ENCODE data around the gene CHDH. TPM values are rescaled to one million over a fixed set of nuclear protein-coding genes. Genes with fewer than 3 reads are reported as not detected.

Gene CHDH
- total RNA-seq, 2 donors from 2014 or later: 1.1 TPM

GRCh38 chr3:53813876-53814275 is 32.3 kb downstream of the CHDH start:
- ATAC-seq (replicated peaks): no peak
- Mint-ChIP-seq H3K9me3 (no peaks in the 10 kb centered on the region), H3K27me3 (no peaks in the 10 kb centered on the region), H3K36me3 (ENCODE audit: low read depth) (no peaks in the 10 kb centered on the region), H3K4me3 (no peak overlapping the region), H3K4me1 (no peaks in the 10 kb centered on the region), H3K27ac (no peak overlapping the region)

GRCh38 chr3:53813229-53813628 is 33.0 kb downstream of the CHDH start:
- H3K27me3 Mint-ChIP-seq: peaks cover 3% of the 10 kb centered on the region
- H3K27ac Mint-ChIP-seq: no peak overlapping the region
- H3K4me1 Mint-ChIP-seq: no peaks in the 10 kb centered on the region
- H3K36me3 Mint-ChIP-seq (ENCODE audit: low read depth): no peaks in the 10 kb centered on the region
- no peaks in the 10 kb centered on the region for H3K9me3 Mint-ChIP-seq
- ATAC-seq (replicated peaks): no peak
- H3K4me3 Mint-ChIP-seq: no peak overlapping the region

- peaks cover 7% of the 10 kb centered on the region for H3K27me3 Mint-ChIP-seq
- no peaks in the 10 kb centered on the region for H3K9me3 Mint-ChIP-seq
- H3K4me1 Mint-ChIP-seq: no peaks in the 10 kb centered on the region
- no peak overlapping the region for H3K27ac Mint-ChIP-seq
- no peak overlapping the region for H3K4me3 Mint-ChIP-seq
- ATAC-seq (replicated peaks): no peak
- no peaks in the 10 kb centered on the region for H3K36me3 Mint-ChIP-seq (ENCODE audit: low read depth)
Measured at GRCh38 chr3:53812434-53812833, 33.8 kb downstream of the CHDH start.

- no peaks in the 10 kb centered on the region for H3K9me3 Mint-ChIP-seq
- no peaks in the 10 kb centered on the region for H3K4me1 Mint-ChIP-seq
Measured at GRCh38 chr3:53811143-53811927, 34.9 kb downstream of the CHDH start.

GRCh38 chr3:53809764-53810400 is 36.3 kb downstream of the CHDH start:
- Mint-ChIP-seq H3K27ac (no peak overlapping the region), H3K4me1 (no peaks in the 10 kb centered on the region), H3K4me3 (no peak overlapping the region), H3K9me3 (no peaks in the 10 kb centered on the region), H3K27me3 (peaks cover 12% of the 10 kb centered on the region), H3K36me3 (ENCODE audit: low read depth) (no peaks in the 10 kb centered on the region)
- no peak for ATAC-seq (replicated peaks)

More at GRCh38 chr3:53811143-53811927, 34.9 kb downstream of the CHDH start:
- ATAC-seq (replicated peaks): no peak
- Mint-ChIP-seq H3K27ac (no peak overlapping the region), H3K4me3 (no peak overlapping the region), H3K36me3 (ENCODE audit: low read depth) (no peaks in the 10 kb centered on the region), H3K27me3 (peaks cover 12% of the 10 kb centered on the region)

- ATAC-seq (replicated peaks): no peak
- H3K4me3 Mint-ChIP-seq: no peak overlapping the region
- no peak overlapping the region for H3K27ac Mint-ChIP-seq
- H3K9me3 Mint-ChIP-seq: no peaks in the 10 kb centered on the region
- H3K27me3 Mint-ChIP-seq: peaks cover 12% of the 10 kb centered on the region
- H3K36me3 Mint-ChIP-seq (ENCODE audit: low read depth): no peaks in the 10 kb centered on the region
- H3K4me1 Mint-ChIP-seq: no peaks in the 10 kb centered on the region
Measured at GRCh38 chr3:53809267-53809666, 37.0 kb downstream of the CHDH start.

- no peaks in the 10 kb centered on the region for H3K36me3 Mint-ChIP-seq (ENCODE audit: low read depth)
- H3K4me3 Mint-ChIP-seq: no peak overlapping the region
- H3K4me1 Mint-ChIP-seq: no peaks in the 10 kb centered on the region
- H3K9me3 Mint-ChIP-seq: no peaks in the 10 kb centered on the region
- ATAC-seq (replicated peaks): no peak
- peaks cover 12% of the 10 kb centered on the region for H3K27me3 Mint-ChIP-seq
- H3K27ac Mint-ChIP-seq: no peak overlapping the region
Measured at GRCh38 chr3:53808496-53808895, 37.7 kb downstream of the CHDH start.

GRCh38 chr3:53807117-53807810 is 39.0 kb downstream of the CHDH start:
- H3K9me3 Mint-ChIP-seq: no peaks in the 10 kb centered on the region
- H3K27ac Mint-ChIP-seq: no peak overlapping the region
- peaks cover 12% of the 10 kb centered on the region for H3K27me3 Mint-ChIP-seq
- H3K4me1 Mint-ChIP-seq: no peaks in the 10 kb centered on the region
- no peak overlapping the region for H3K4me3 Mint-ChIP-seq
- no peak for ATAC-seq (replicated peaks)
- H3K36me3 Mint-ChIP-seq (ENCODE audit: low read depth): no peaks in the 10 kb centered on the region

- H3K4me3 Mint-ChIP-seq: no peak overlapping the region
- ATAC-seq (replicated peaks): no peak
- H3K9me3 Mint-ChIP-seq: no peaks in the 10 kb centered on the region
Measured at GRCh38 chr3:53806182-53807116, 39.8 kb downstream of the CHDH start.

GRCh38 chr3:53805463-53806159 is 40.6 kb downstream of the CHDH start:
- no peak overlapping the region for H3K4me3 Mint-ChIP-seq
- peaks cover 12% of the 10 kb centered on the region for H3K27me3 Mint-ChIP-seq
- no peaks in the 10 kb centered on the region for H3K36me3 Mint-ChIP-seq (ENCODE audit: low read depth)
- no peak overlapping the region for H3K27ac Mint-ChIP-seq
- no peaks in the 10 kb centered on the region for H3K4me1 Mint-ChIP-seq
- no peak for ATAC-seq (replicated peaks)
- no peaks in the 10 kb centered on the region for H3K9me3 Mint-ChIP-seq

More at GRCh38 chr3:53806182-53807116, 39.8 kb downstream of the CHDH start:
- Mint-ChIP-seq H3K4me1 (no peaks in the 10 kb centered on the region), H3K27me3 (peaks cover 12% of the 10 kb centered on the region), H3K36me3 (ENCODE audit: low read depth) (no peaks in the 10 kb centered on the region), H3K27ac (no peak overlapping the region)

- no peak overlapping the region for H3K27ac Mint-ChIP-seq
- H3K27me3 Mint-ChIP-seq: peaks cover 12% of the 10 kb centered on the region
- no peaks in the 10 kb centered on the region for H3K9me3 Mint-ChIP-seq
- no peak overlapping the region for H3K4me3 Mint-ChIP-seq
- no peaks in the 10 kb centered on the region for H3K36me3 Mint-ChIP-seq (ENCODE audit: low read depth)
- H3K4me1 Mint-ChIP-seq: no peaks in the 10 kb centered on the region
- no peak for ATAC-seq (replicated peaks)
Measured at GRCh38 chr3:53804697-53805462, 41.3 kb downstream of the CHDH start.

- no peaks in the 10 kb centered on the region for H3K9me3 Mint-ChIP-seq
- H3K27me3 Mint-ChIP-seq: peaks cover 12% of the 10 kb centered on the region
- no peak overlapping the region for H3K4me3 Mint-ChIP-seq
- H3K36me3 Mint-ChIP-seq (ENCODE audit: low read depth): no peaks in the 10 kb centered on the region
- no peaks in the 10 kb centered on the region for H3K4me1 Mint-ChIP-seq
- no peak for ATAC-seq (replicated peaks)
- no peak overlapping the region for H3K27ac Mint-ChIP-seq
Measured at GRCh38 chr3:53803816-53804695, 42.2 kb downstream of the CHDH start.

All from activated T-helper 17 cell treated with anti-CD3 and anti-CD28 coated beads, Interleukin-2, amount 50 U/mL, for 72 hours (primary cell).